Measurements from ENCODE around the gene CDH8.

- TF ChIP-seq POLR2A (IDR thresholded peaks at IDR 0.05; ENCODE audit: low read depth, low read length) (no peak), POLR2AphosphoS5 (IDR thresholded peaks at IDR 0.05; ENCODE audit: low read depth, low read length) (no peak)
Measured at GRCh38 chr16:61969077-61969382, 67.2 kb downstream of the CDH8 start.
